HG02970 (cell line): ENCODE measurements around the gene LARP1.
"Not testable (repeated sequence)": the region's sequence is repeated elsewhere in the genome, so short reads cannot be mapped to it uniquely, and the experiment has no call there.

Experiments
- ATAC-seq: cut with Tn5 transposase; IDR thresholded peaks from one replicate; pipeline ENCODE4 v1.9.1; 2021; ENCODE audit warnings: mild to moderate bottlenecking, moderate library complexity, moderate number of reproducible peaks; ENCODE audit not compliant: unreplicated experiment, low FRiP score

The LARP1 gene

GRCh38 chr5:154759868-154760267, 4.7 kb downstream of the LARP1 start:
- not testable (repeated sequence) for ATAC-seq

GRCh38 chr5:154761046-154761736, 6.0 kb downstream of the LARP1 start:
- no peak for ATAC-seq

- no peak for ATAC-seq
These were observed 7.1 kb downstream of the LARP1 start for GRCh38 chr5:154762261-154762660.

- no peak for ATAC-seq
These were observed 7.5 kb downstream of the LARP1 start for GRCh38 chr5:154762700-154763099.

- ATAC-seq, result no peak
These were observed 9.8 kb downstream of the LARP1 start for GRCh38 chr5:154764967-154765366.

GRCh38 chr5:154765396-154765925, 10.3 kb downstream of the LARP1 start:
- no peak for ATAC-seq

GRCh38 chr5:154766558-154767281, 11.5 kb downstream of the LARP1 start:
- ATAC-seq, result no peak

- no peak for ATAC-seq
These were observed 12.4 kb downstream of the LARP1 start for GRCh38 chr5:154767576-154767975.

GRCh38 chr5:154768207-154768606, 13.0 kb downstream of the LARP1 start:
- ATAC-seq, result no peak

GRCh38 chr5:154770111-154770510, 14.9 kb downstream of the LARP1 start:
- no peak for ATAC-seq

GRCh38 chr5:154771383-154771901, 16.3 kb downstream of the LARP1 start:
- no peak for ATAC-seq

GRCh38 chr5:154773326-154773725, 18.1 kb downstream of the LARP1 start:
- no peak for ATAC-seq

GRCh38 chr5:154776167-154776566, 21.0 kb downstream of the LARP1 start:
- ATAC-seq, result no peak

- ATAC-seq, result no peak
These were observed 23.4 kb downstream of the LARP1 start for GRCh38 chr5:154778534-154778933.

- no peak for ATAC-seq
These were observed 23.9 kb downstream of the LARP1 start for GRCh38 chr5:154779105-154779504.

- no peak for ATAC-seq
These were observed 25.0 kb downstream of the LARP1 start for GRCh38 chr5:154780128-154780527.

- no peak for ATAC-seq
These were observed 27.1 kb downstream of the LARP1 start for GRCh38 chr5:154782326-154782725.

GRCh38 chr5:154782812-154783592, 27.8 kb downstream of the LARP1 start:
- no peak for ATAC-seq

- no peak for ATAC-seq
These were observed 28.7 kb downstream of the LARP1 start for GRCh38 chr5:154783774-154784460.

- no peak for ATAC-seq
These were observed 29.7 kb downstream of the LARP1 start for GRCh38 chr5:154784856-154785255.
